WTC11 (cell line): ENCODE data around the gene NCAPH2. TPM values are rescaled to one million over a fixed set of nuclear protein-coding genes. Genes with fewer than 3 reads are reported as not detected.

ENCODE experiments used
- ATAC-seq: fragments of 200-7000 bp; cut with Tn5 transposase; 2 replicates; pipeline ENCODE4 v1.10.0; 2021; ENCODE audit warnings: mild to moderate bottlenecking, moderate library complexity
- CTCF ChIA-PET: fragments of 300-600 bp; sonication (Branson Sonifier 250); formaldehyde crosslinking; loops from one replicate; lab custom pipeline; 2021; ENCODE audit warnings: antibody characterized with exemption; lab: Charles Lee
- POLR2A ChIA-PET: fragments of 350-600 bp; sonication (Branson Sonifier 250); formaldehyde crosslinking; loops from one replicate; lab custom pipeline; 2021; ENCODE audit warnings: antibody characterized with exemption; lab: Charles Lee
- DNase-seq: peaks from one replicate; pipeline ENCODE4 v3.0.0; 2021; ENCODE audit warnings: low spot score
- H3K27ac Mint-ChIP-seq: 2 replicates; pipeline ENCODE4 v1.8.0; 2021; ENCODE audit warnings: mixed read lengths
- H3K27me3 Mint-ChIP-seq: 2 replicates; pipeline ENCODE4 v1.8.0; 2021; ENCODE audit warnings: low read depth, mild to moderate bottlenecking, moderate library complexity, mixed read lengths
- H3K36me3 Mint-ChIP-seq: 2 replicates; pipeline ENCODE4 v1.8.0; 2021; ENCODE audit warnings: mixed read lengths
- H3K4me1 Mint-ChIP-seq: 2 replicates; pipeline ENCODE4 v1.8.0; 2022; ENCODE audit warnings: mixed read lengths
- H3K4me3 Mint-ChIP-seq: 2 replicates; pipeline ENCODE4 v1.8.0; 2021; ENCODE audit warnings: mild to moderate bottlenecking, moderate library complexity, mixed read lengths
- H3K9me3 Mint-ChIP-seq: 2 replicates; pipeline ENCODE4 v1.8.0; 2021; ENCODE audit warnings: mixed read lengths
- CBFB ChIP-seq: sonication (generic); formaldehyde crosslinking; IDR thresholded peaks from 2 replicates; pipeline ENCODE4 v1.8.1; 2022; ENCODE audit warnings: mild to moderate bottlenecking, low read depth, missing genetic modification reagents
- CTCF ChIP-seq: fragments of 200-600 bp; IDR thresholded peaks from 2 replicates; pipeline ENCODE4 v1.8.0; 2022; ENCODE audit warnings: antibody characterized with exemption
- ELF4 ChIP-seq: sonication (generic); formaldehyde crosslinking; IDR thresholded peaks from 2 replicates; pipeline ENCODE4 v1.8.1; 2022; ENCODE audit warnings: low read depth, mild to moderate bottlenecking, moderate library complexity, missing genetic modification reagents
- FOXP1 ChIP-seq: sonication (generic); formaldehyde crosslinking; IDR thresholded peaks from 2 replicates; pipeline ENCODE4 v1.8.0; 2022; ENCODE audit warnings: missing genetic modification reagents, mild to moderate bottlenecking, moderate library complexity, borderline replicate concordance
- GABPB1 ChIP-seq: sonication (generic); formaldehyde crosslinking; IDR thresholded peaks from 2 replicates; pipeline ENCODE4 v1.8.1; 2023; ENCODE audit warnings: mild to moderate bottlenecking, missing genetic modification reagents
- HMGXB4 ChIP-seq: sonication (generic); formaldehyde crosslinking; IDR thresholded peaks from 2 replicates; pipeline ENCODE4 v1.8.1; 2023; ENCODE audit warnings: mild to moderate bottlenecking, moderate library complexity, missing genetic modification reagents
- IRF1 ChIP-seq: sonication (generic); formaldehyde crosslinking; IDR thresholded peaks from 2 replicates; pipeline ENCODE4 v1.8.0; 2023; ENCODE audit warnings: missing genetic modification reagents
- JUN ChIP-seq: sonication (generic); formaldehyde crosslinking; IDR thresholded peaks from 2 replicates; pipeline ENCODE4 v1.8.0; 2023; ENCODE audit warnings: mild to moderate bottlenecking, missing genetic modification reagents
- MAX ChIP-seq: sonication (generic); formaldehyde crosslinking; IDR thresholded peaks from 2 replicates; pipeline ENCODE4 v1.8.0; 2022; ENCODE audit warnings: mild to moderate bottlenecking, missing genetic modification reagents
- MYBL2 ChIP-seq: sonication (generic); formaldehyde crosslinking; IDR thresholded peaks from 2 replicates; pipeline ENCODE4 v1.8.1; 2023; ENCODE audit warnings: mild to moderate bottlenecking, moderate library complexity, missing genetic modification reagents
- NFYB ChIP-seq: sonication (generic); formaldehyde crosslinking; conservative IDR thresholded peaks from 2 replicates; pipeline ENCODE4 v1.8.0; 2022; ENCODE audit warnings: low read depth, missing genetic modification reagents
- NR2C2 ChIP-seq: sonication (generic); formaldehyde crosslinking; IDR thresholded peaks from 2 replicates; pipeline ENCODE4 v1.8.0; 2022; ENCODE audit warnings: mild to moderate bottlenecking, missing genetic modification reagents
- RELA ChIP-seq: sonication (generic); formaldehyde crosslinking; IDR thresholded peaks from 2 replicates; pipeline ENCODE4 v1.8.1; 2022; ENCODE audit warnings: missing genetic modification reagents, mild to moderate bottlenecking, borderline replicate concordance
- SMAD3 ChIP-seq: sonication (generic); formaldehyde crosslinking; IDR thresholded peaks from 2 replicates; pipeline ENCODE4 v1.8.0; 2022; ENCODE audit warnings: missing genetic modification reagents, mild to moderate bottlenecking, borderline replicate concordance
- SOX15 ChIP-seq: fragments of 250-450 bp; sonication (Bioruptor Pico); IDR thresholded peaks from 2 replicates; pipeline ENCODE4 v1.9.0; 2021; ENCODE audit warnings: mild to moderate bottlenecking
- SP1 ChIP-seq: sonication (generic); formaldehyde crosslinking; conservative IDR thresholded peaks from 2 replicates; pipeline ENCODE4 v1.8.1; 2022; ENCODE audit warnings: missing genetic modification reagents
- TEAD1 ChIP-seq: sonication (generic); formaldehyde crosslinking; IDR thresholded peaks from 2 replicates; pipeline ENCODE4 v1.8.0; 2022; ENCODE audit warnings: mild to moderate bottlenecking, missing genetic modification reagents
- TEAD4 ChIP-seq: sonication (generic); formaldehyde crosslinking; IDR thresholded peaks from 2 replicates; pipeline ENCODE4 v1.8.0; 2022; ENCODE audit warnings: mild to moderate bottlenecking, missing genetic modification reagents
- USF1 ChIP-seq: sonication (generic); formaldehyde crosslinking; IDR thresholded peaks from 2 replicates; pipeline ENCODE4 v1.8.0; 2022; ENCODE audit warnings: mild to moderate bottlenecking, missing genetic modification reagents
- USF2 ChIP-seq: sonication (generic); formaldehyde crosslinking; IDR thresholded peaks from 2 replicates; pipeline ENCODE4 v1.8.1; 2023; ENCODE audit warnings: mild to moderate bottlenecking, missing genetic modification reagents, moderate library complexity
- ZBTB43 ChIP-seq: sonication (generic); formaldehyde crosslinking; IDR thresholded peaks from 2 replicates; pipeline ENCODE4 v1.8.1; 2023; ENCODE audit warnings: mild to moderate bottlenecking, missing genetic modification reagents
- ZNF232 ChIP-seq: sonication (generic); formaldehyde crosslinking; IDR thresholded peaks from 2 replicates; pipeline ENCODE4 v1.8.0; 2022; ENCODE audit warnings: mild to moderate bottlenecking, missing genetic modification reagents
- ZNF263 ChIP-seq: sonication (generic); formaldehyde crosslinking; IDR thresholded peaks from 2 replicates; pipeline ENCODE4 v1.8.1; 2022; ENCODE audit warnings: low read depth, mild to moderate bottlenecking, moderate library complexity, missing genetic modification reagents
- ZNF425 ChIP-seq: fragments of 250-450 bp; sonication (Bioruptor Pico); conservative IDR thresholded peaks from 2 replicates; pipeline ENCODE4 v1.9.0; 2021; ENCODE audit warnings: mild to moderate bottlenecking
- ZNF671 ChIP-seq: fragments of 250-450 bp; sonication (Bioruptor Pico); IDR thresholded peaks from 2 replicates; pipeline ENCODE4 v1.8.0; 2021; ENCODE audit warnings: mild to moderate bottlenecking
- total RNA-seq: library from RNA; stranded (reverse); gene quantifications from 3 replicates; pipeline ENCODE4 v1.2.3, GENCODE V29; 2021

NCAPH2 gene
- total RNA-seq, 1 experiment from 2014 or later = 78.4 TPM

GRCh38 chr22:50529416-50529896 is 21.4 kb downstream of the NCAPH2 start:
- ATAC-seq (no peak), DNase-seq (no peak)
- CTCF ChIA-PET = interaction anchor here (1.6 to 2.4 kb wide), 2 partner anchors 34 to 171 kb away, joined by 6 to 9 read pairs; partner anchors contain the start of gene SYCE3
- peak overlapping the region; percentile 10; the same call in 1 of the 2 replicates for H3K4me3 Mint-ChIP-seq
- POLR2A ChIA-PET = no interaction called here
- peaks cover 78% of the 10 kb centered on the region for H3K27me3 Mint-ChIP-seq
- peaks cover 19% of the 10 kb centered on the region for H3K4me1 Mint-ChIP-seq
- no peaks in the 10 kb centered on the region for H3K36me3 Mint-ChIP-seq
- TF ChIP-seq CBFB (CRISPR knock-in tag) = 0 out of 2 replicates have a peak, but pooled peaks have one; percentile 36
- no peak for TF ChIP-seq ZNF263 (CRISPR knock-in tag)
- 0 out of 2 replicates have a peak, but pooled peaks have one; percentile 45 for TF ChIP-seq USF1 (CRISPR knock-in tag)
- TF ChIP-seq ZNF232 (CRISPR knock-in tag) = 0 out of 2 replicates have a peak, but pooled peaks have one; percentile 30
- no peak; the same call in 1 of the 2 replicates for TF ChIP-seq MAX (CRISPR knock-in tag)
- no peak for TF ChIP-seq TEAD4 (CRISPR knock-in tag)
- TF ChIP-seq HMGXB4 (CRISPR knock-in tag) = peak; percentile 53; the same call in 1 of the 2 replicates
- TF ChIP-seq JUN (CRISPR knock-in tag) = no peak
- 0 out of 2 replicates have a peak, but pooled peaks have one; percentile 2 for TF ChIP-seq NR2C2 (CRISPR knock-in tag)
- TF ChIP-seq ZNF671 (CRISPR knock-in tag) = no peak
- no peak overlapping the region for H3K27ac Mint-ChIP-seq
- no peaks in the 10 kb centered on the region for H3K9me3 Mint-ChIP-seq

- peaks cover 80% of the 10 kb centered on the region for H3K27me3 Mint-ChIP-seq
- H3K9me3 Mint-ChIP-seq = no peaks in the 10 kb centered on the region
- no peaks in the 10 kb centered on the region for H3K36me3 Mint-ChIP-seq
- no peak within 1 kb of the TSS for H3K27ac Mint-ChIP-seq
- POLR2A ChIA-PET = no interaction called here
- peaks cover 15% of the 10 kb centered on the region for H3K4me1 Mint-ChIP-seq
- DNase-seq (peak; percentile 48), ATAC-seq (no peak)
- peak within 1 kb of the TSS; percentile 72 for H3K4me3 Mint-ChIP-seq
- CTCF ChIA-PET = interaction anchor here (2.4 kb wide), 1 partner anchor 33 kb away, joined by 9 read pairs; the partner anchor contains the start of gene SYCE3
- TF ChIP-seq ZNF263 (CRISPR knock-in tag) (no peak), MYBL2 (peak; percentile 78; the same call in 1 of the 2 replicates), FOXP1 (0 out of 2 replicates have a peak, but pooled peaks have one; percentile 36), ELF4 (no peak), NFYB (CRISPR knock-in tag) (no peak), RELA (0 out of 2 replicates have a peak, but pooled peaks have one; percentile 50), USF2 (no peak), SP1 (CRISPR knock-in tag) (peak; percentile 61; the same call in 1 of the 2 replicates), CTCF (no peak), TEAD1 (CRISPR knock-in tag) (no peak), IRF1 (CRISPR knock-in tag) (no peak), SMAD3 (CRISPR knock-in tag) (no peak), ZNF425 (CRISPR knock-in tag) (no peak), SOX15 (CRISPR knock-in tag) (no peak), ZBTB43 (CRISPR knock-in tag) (no peak), GABPB1 (peak; percentile 80)
Measured at GRCh38 chr22:50529897-50530579, 22.0 kb downstream of the NCAPH2 start, which contains the start of gene TYMP. TYMP (minus strand) TSS chr22:50530012; CDS start chr22:50529709, 303 bp downstream.
